Mesothelial cell of epicardium (in vitro differentiated cells): ENCODE measurements around the gene AKIRIN1. TPM values are rescaled to one million over a fixed set of nuclear protein-coding genes. Genes with fewer than 3 reads are reported as not detected.
"Not testable (repeated sequence)": the region's sequence is repeated elsewhere in the genome, so short reads cannot be mapped to it uniquely, and the experiment has no call there.

Source experiments
- DNase-seq, 2 experiments: peaks; one replicate each; pipeline ENCODE4 v3.0.0; 2021; ENCODE audit warnings: low spot score in 2 of 2; ENCODE audit not compliant: unreplicated experiment in 2 of 2
- H3K27ac Mint-ChIP-seq: 2 replicates; pipeline ENCODE4 v1.8.0; 2021; ENCODE audit warnings: mixed read lengths
- H3K27me3 Mint-ChIP-seq: 2 replicates; pipeline ENCODE4 v1.8.0; 2021; ENCODE audit warnings: low read depth, mixed read lengths
- H3K36me3 Mint-ChIP-seq: 2 replicates; pipeline ENCODE4 v1.8.0; 2021; ENCODE audit warnings: mixed read lengths
- H3K4me1 Mint-ChIP-seq: 2 replicates; pipeline ENCODE4 v1.8.0; 2021; ENCODE audit warnings: mixed read lengths
- H3K4me3 Mint-ChIP-seq: 2 replicates; pipeline ENCODE4 v1.8.0; 2021; ENCODE audit warnings: mild to moderate bottlenecking, moderate library complexity, mixed read lengths
- H3K9me3 Mint-ChIP-seq: 2 replicates; pipeline ENCODE4 v1.8.0; 2021; ENCODE audit warnings: mixed read lengths
- total RNA-seq: library from RNA; stranded (reverse); gene quantifications from 3 replicates; pipeline ENCODE4 v1.2.1, GENCODE V29; 2021
- TF ChIP-seq, protein P1 (sequence below): fragments of 200-600 bp; sonication (generic); IDR thresholded peaks from one replicate; pipeline ENCODE4 v1.5.0; 2021; ENCODE audit warnings: antibody characterized with exemption; ENCODE audit not compliant: unreplicated experiment

Gene AKIRIN1
- total RNA-seq, 1 donor from 2014 or later = 70.1 TPM

DNA sequence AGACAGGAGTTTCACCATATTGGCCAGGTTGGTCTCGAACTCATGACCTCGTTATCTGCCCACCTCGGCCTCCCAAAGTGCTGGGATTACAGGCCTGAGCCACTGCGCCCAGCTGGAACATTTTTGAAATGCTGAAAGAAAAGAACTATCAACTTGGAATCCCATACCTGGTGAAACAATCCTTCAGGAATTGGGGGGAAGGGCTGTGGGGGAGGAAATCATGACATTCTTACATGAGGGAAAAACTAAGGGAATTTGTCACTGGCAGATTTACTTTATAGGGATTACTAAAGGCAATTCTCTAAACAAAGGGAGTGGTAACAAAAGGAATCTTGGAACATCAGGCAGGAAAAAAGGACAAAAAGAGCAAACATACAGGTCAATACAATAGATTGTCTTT, 60.9 kb downstream of the AKIRIN1 start:
- DNase-seq = no peak
- H3K9me3 Mint-ChIP-seq = no peaks in the 10 kb centered on the region
- TF ChIP-seq, protein P1, sequence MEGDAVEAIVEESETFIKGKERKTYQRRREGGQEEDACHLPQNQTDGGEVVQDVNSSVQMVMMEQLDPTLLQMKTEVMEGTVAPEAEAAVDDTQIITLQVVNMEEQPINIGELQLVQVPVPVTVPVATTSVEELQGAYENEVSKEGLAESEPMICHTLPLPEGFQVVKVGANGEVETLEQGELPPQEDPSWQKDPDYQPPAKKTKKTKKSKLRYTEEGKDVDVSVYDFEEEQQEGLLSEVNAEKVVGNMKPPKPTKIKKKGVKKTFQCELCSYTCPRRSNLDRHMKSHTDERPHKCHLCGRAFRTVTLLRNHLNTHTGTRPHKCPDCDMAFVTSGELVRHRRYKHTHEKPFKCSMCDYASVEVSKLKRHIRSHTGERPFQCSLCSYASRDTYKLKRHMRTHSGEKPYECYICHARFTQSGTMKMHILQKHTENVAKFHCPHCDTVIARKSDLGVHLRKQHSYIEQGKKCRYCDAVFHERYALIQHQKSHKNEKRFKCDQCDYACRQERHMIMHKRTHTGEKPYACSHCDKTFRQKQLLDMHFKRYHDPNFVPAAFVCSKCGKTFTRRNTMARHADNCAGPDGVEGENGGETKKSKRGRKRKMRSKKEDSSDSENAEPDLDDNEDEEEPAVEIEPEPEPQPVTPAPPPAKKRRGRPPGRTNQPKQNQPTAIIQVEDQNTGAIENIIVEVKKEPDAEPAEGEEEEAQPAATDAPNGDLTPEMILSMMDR = no peak
- no peaks in the 10 kb centered on the region for H3K27me3 Mint-ChIP-seq
- no peaks in the 10 kb centered on the region for H3K4me1 Mint-ChIP-seq
- no peak overlapping the region for H3K4me3 Mint-ChIP-seq
- peaks cover 13% of the 10 kb centered on the region for H3K36me3 Mint-ChIP-seq
- no peak overlapping the region for H3K27ac Mint-ChIP-seq

DNA sequence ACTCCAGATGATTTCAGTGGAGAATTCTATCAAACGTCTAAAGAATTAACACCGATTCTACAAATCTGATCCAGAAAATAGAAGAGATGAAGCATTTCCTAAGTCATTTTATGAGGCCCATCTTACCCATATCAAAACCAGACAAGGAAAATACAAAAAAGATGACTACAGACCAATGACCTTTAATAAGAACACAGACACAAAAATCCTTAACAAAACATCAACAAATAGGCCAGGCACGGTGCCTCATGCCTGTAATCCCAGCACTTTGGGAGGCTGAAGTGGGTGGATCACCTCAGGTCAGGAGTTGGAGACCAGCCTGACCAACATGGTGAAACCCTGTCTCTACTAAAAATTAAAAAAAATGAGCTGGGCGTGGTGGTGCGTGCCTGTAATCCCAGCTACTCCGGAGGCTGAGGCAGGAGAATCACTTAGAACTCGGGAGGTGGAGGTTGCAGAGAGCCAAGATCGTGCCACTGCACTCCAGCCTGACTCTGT, 64.2 kb downstream of the AKIRIN1 start:
- H3K4me3 Mint-ChIP-seq, H3K36me3 Mint-ChIP-seq: not testable (repeated sequence)

More for the DNA sequence above, 64.2 kb downstream of the AKIRIN1 start:
- not testable (repeated sequence) for H3K4me1 Mint-ChIP-seq, DNase-seq, H3K27ac Mint-ChIP-seq, H3K27me3 Mint-ChIP-seq, H3K9me3 Mint-ChIP-seq

Other genes with a start within 250 kb of the AKIRIN1 start
- gene RRAGC, start 131.5 kb upstream of the AKIRIN1 start, total RNA-seq = 21.1 to 22.5 TPM (median 21.8 TPM) in 3 replicates
- 10.5 to 14.1 TPM (median 12.2 TPM) in 3 replicates for gene MYCBP, start 117.9 kb upstream of the AKIRIN1 start, total RNA-seq
- not detected in 3 replicates for gene GJA9, start 109.7 kb upstream of the AKIRIN1 start, total RNA-seq
- gene RHBDL2, start 49.4 kb upstream of the AKIRIN1 start, total RNA-seq = not detected in 3 replicates
- gene NDUFS5, start 35.1 kb downstream of the AKIRIN1 start, total RNA-seq = 184 to 196 TPM (median 186 TPM) in 3 replicates
- 282 to 301 TPM (median 283 TPM) in 3 replicates for gene MACF1, start 213.4 kb downstream of the AKIRIN1 start, total RNA-seq